ENCODE data around the gene ABCC1.
"Not testable (repeated sequence)": the region's sequence is repeated elsewhere in the genome, so short reads cannot be mapped to it uniquely, and the experiment has no call there.

Gene ABCC1

DNA sequence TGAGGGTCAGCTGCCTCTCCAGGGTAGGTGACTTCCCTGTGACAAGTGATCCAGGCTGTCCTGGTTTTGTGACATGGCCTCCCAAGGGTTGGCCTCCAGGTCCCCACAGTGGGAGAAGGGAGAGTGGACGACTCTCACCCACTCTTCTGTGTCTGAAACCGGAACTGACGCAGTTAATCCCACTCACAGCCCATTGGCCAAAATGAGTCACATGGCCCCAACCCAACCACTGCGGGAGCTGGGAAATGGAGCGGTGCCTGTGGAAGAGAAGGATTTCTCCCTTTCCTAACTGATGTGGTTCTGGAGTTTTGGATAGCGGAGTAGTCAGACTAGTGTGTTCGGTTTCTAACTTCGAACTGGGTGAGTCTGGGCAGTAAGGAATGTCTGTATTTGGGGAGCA is 194.5 kb downstream of the ABCC1 start:
- no peak for DNase-seq

DNA sequence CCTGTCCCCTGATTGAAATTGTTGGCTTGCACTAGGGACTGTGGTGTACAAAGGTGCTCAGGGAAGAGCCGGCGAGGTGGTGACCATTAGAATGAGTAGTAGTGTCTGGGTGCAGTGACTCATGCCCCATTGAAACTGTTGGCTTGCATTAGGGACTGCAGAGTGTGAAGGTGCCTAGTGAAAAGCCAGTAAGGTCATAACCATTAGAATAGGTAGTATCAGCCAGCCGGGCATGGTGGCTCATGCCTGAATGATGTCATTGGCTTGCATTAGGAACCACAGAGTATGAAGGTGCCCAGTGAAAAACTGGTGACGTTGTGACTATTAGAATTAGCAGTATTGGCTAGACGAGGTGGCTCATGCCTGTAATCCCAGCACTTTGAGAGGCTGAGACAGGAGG is 195.0 kb downstream of the ABCC1 start:
- no peak for DNase-seq

DNA sequence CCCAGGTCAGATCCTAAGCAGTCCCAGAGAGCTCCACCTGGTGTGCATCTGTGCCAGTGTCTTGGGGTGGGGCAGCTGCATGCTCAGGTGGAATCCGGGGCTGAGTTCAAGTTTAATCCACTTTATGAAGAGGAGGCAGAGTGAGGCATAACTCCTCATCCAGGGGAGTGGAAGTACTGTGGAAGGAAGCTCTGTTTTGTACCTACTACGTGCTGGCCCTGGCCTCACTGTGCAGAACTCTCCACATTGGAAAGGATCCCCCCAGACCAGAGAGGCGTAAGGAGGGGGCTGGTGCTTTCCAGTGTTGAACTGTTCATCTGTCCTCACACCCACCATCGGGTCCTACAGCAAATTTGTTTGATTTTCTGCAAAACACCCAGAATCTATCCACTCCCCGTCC is 195.9 kb downstream of the ABCC1 start:
- DNase-seq: no peak

DNA sequence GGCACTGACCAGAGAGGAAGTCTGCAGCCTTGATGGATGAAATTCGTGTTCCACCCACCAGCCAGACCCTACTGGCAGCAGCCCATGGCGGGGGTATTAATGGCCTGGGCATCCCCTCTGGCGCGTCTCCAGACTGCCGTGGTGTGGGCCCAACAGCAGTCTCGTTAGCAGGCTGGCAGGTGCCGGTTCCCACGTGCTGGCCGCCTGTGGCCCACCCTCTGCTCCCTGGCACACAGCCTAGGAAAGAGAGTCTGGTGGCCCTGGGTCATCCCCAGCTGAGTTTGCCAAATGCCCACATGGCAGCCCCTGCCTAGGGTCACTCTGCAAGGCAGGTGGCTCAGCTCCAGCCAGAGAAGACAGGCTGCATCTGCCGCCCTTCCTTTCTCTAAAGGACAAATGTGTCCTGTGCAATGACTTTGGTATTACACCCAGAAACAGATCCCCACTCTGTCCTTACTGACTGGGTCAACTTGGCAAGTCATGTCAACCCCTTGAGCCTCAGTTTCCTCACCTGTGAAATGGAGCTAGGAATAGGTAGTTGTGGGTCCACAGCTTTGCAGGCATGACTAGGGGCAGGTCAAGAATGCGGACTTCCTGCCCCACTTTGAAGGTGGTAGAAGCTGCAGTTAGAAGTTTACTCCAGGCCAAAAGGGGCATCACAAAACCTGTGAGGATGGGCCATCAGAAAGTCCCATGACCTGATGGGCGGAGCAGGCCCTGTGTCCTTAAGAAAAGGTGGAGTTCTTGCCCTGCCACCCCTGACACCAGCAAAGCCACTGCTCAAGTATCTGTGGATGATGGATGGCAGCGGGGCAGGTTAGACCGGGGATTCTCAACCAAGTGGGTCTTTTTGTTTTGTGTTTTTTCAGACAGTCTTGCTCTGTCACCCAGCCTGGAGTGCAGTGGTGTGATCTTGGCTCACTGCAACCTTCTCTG is 197.2 kb downstream of the ABCC1 start:
- DNase-seq: no peak

DNA sequence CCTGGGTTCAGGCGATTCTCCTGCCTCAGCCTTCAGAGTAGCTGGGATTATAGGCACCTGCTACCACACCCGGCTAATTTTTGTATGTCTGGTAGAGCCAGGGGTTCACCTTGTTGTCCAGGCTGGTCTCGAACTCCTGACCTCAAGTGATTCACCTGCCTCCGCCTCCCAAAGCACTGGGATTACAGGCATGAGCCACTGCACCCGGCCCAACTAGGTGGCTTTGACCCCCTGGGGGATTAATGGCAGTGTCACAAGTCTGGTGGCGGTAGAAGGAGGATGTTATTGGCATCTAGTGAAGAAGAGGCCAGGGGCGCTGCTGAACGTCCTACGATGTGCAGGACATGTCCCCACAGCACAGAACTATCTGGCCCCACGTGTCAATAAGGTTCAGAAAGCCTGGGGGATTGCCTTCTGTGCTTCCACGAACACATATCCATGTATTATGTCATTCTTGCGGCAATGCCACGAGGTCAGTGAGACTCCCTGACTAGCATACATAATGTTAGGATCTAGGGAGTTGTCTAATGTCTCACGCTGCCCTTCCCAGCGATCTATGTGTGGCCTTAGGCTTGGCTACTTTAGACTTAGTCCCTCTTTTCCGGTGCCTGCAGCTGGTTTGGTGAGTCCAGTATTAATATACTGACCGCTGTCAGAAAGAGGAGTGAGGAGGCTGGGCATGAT is 198.0 kb downstream of the ABCC1 start:
- DNase-seq: no peak

DNA sequence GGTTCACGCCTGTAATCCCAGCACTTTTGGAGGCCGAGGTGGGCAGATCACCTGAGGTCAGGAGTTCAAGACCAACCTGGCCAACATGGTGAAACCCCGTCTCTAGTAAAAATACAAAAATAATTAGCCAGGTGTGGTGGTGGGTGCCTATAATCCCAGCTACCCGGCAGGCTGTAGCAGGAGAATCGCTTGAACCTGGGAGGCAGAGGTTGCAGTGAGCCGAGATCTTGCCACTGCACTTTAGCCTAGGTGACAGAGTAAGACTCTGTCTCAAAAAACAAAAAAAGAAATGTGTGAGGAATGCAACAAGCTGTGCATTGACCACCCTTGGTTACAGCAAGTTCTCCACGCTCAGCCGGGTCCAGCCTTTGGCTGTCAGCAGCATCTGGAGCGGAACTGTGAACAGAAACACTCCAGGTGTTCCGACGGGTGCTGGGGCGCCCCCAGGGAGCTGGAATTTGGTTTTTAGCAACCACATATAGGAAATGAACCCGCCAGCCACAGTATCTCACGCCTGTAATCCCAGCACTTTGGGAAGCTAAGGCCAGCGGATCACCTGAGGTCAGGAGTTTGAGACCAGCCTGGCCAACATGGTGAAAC is 198.7 kb downstream of the ABCC1 start:
- not testable (repeated sequence) for DNase-seq

DNA sequence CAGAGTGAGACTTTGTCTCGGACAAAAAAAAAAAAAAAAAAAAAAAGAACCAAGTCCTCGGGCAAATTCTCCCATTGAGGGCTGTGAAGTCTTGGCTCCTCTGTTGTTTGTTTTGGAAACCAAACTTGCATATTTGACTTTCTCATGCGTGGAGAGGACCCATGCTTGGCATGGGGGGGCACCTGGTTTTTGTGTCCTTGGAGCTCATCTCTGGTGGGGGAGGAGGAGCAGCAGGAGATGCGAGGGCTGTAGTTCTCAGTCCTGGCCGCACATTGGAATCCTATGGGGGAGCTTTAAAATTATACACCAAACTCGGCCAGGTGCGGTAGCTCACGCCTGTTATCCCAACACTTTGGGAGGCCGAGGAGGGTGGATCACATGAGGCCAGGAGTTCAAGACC is 199.3 kb downstream of the ABCC1 start:
- DNase-seq: no peak

DNA sequence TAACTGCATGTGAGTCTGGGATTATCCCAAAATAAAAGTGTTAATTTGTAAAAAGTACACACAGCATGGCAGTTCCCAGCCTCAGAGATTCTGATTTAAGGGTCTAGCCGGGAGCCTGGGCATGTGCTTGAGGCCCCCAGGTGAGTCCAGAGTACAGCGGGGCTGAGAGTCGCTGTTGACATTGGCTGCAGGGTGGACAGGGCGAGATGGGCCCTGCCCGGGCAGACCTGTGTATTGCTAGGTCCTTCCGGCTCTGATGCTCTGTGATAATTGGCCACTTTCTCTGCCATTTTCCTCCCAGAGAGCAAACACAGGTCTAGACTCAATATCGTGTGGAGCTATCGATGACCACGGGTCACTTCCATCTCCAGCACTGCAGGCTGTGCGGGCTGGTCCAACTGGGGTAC is 200.3 kb downstream of the ABCC1 start:
- no peak for DNase-seq

DNA sequence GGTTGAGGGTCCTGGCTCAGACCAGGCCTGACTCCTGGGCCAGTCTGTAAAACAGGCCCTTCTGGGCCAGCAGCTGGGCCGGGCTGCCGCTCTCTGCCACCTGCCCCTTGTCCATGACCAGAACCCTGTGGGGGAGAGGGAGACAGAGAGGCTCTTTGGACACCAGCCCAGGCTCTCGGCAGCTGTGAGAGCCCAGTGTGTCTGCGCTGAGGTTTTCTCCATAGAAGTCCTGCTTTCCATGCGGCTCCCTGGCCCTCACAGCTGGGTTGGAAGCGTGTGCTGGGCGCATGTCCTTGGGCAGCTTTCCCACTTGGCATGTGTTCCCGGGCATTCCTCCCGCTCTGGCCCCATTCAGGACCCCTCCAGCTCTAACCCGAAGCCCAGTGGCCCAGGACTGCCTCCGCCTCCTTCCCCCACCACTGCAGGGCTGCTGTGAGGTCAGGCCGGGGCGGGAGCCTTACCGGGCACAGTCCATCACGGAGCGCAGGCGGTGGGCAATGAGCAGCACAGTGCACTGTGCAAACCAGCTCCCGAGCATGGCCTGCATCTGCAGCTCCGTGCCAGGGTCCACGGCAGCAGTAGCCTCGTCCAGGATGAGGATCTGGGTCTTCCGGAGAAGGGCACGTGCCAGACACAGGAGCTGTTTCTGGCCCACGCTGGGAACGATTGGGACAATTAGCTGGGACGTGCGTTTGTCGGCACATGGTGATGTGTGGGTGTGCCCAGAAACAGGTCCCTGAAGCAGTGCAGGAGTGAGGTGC is 200.9 kb downstream of the ABCC1 start:
- no peak for DNase-seq

DNA sequence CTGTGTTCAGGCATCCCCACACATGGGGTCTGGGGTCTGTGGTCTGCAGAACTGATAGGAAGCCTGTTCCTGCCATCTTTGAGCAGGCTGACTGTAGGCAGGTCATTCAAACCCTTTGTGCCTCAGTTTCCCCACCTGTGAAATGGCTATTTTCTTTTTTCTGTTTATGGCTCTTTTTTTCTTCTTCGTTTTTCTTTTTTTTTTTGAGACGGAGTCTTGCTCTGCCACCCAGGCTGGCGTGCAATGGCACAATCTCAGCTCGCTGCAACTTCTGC is 201.4 kb downstream of the ABCC1 start:
- no peak for DNase-seq

DNA sequence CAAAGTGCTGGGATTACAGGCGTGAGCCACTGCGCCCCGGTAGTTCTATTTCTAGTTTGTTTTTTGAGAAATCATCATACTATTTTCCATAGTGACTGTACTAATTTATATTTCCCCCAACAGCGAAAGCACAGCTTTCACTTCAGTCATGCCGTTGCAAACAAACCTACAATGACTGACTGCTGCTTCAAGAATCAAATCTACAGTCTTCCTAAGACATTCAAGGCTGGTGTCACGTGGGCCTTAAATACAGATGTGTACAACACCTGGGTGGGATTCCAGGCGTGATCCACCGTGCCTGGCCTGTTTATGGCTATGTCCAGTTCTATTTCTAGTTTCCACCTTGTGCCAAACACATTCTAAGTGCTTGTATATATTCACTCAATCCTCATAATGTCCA is 201.9 kb downstream of the ABCC1 start:
- DNase-seq: no peak

DNA sequence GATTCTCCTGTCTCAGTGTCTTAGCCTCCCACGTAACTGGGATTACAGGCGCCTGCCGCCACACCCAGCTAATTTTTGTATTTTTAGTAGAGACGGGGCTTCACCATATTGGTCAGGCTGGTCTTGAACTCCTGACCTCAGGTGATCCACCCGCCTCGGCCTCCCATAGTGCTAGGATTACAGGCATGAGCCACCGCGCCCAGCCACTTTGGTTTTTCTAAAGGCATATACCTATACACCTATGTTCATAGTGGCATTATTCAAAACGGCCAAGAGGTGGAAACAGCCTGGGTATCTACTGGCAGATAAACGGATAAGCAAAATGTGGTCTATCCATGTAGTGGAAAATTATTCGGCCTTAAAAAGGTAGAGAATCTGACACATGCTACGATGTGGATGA is 203.6 kb downstream of the ABCC1 start:
- not testable (repeated sequence) for DNase-seq

DNA sequence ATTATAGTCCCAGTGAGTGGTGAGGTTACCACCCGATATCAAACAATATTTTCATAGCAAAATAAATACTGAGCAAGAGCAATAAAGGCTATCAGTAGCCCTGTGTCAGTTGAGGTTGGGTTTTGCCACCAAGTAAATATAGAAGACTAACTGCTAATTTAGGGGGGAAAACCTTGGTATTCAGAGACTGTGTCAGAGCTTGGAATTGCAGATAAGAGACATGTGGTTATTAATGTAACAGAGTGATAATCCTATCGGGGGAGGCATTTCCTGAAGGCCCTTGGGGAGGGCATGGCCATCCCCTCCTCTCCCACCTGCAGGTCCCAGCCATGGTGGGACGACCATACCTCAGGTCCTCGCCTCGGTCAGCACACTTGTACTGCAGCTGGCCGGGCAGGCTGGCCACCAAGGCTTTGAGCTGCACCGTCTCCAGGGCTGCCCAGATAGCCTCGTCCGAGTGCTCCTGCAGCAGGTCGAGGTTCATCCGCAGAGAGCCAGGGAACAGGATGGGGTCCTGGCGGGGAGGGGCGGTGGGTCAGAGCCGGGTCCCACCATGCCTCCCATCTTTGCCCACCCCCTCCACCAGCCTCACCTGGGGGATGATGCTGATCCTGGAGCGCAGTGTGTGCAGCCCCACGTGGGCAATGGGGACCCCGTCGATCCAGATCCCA is 205.0 kb downstream of the ABCC1 start:
- no peak for DNase-seq

DNA sequence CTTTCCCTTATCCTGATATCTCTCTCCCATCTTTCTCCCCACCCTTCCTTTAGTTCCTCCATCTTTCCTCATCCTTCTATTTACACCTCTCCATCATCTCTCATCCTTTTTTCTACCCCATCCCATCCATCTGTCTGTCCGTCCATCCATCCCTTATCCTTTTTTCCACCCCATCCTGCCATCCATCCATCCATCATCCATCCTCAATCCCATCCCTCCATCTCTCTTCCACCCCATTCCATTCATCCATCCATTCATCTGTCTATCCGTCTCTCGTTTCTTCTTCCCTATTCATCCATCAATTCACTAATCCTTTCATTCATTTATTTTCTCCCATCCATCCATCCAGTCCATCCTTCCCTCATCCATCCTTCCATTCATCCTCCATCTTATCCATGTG is 205.8 kb downstream of the ABCC1 start:
- no peak for DNase-seq

DNA sequence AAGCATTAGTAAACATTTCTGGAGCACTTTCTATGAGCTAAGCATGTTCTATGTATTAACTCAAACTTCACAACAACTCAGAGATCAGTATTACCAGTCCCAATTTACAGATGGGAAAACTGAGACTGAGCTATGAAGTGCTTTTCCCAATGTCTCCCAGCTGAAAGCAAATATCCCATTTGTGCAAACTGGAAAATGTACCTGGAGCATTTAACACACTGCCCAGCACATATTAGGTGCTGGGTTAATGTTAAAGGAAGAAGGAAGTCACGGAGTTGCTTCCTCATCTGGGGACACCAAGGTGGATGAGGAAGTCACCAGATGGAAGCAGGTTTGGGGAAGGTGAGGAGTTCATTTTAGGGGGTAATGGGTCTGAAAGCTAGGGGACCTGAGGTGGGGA is 207.8 kb downstream of the ABCC1 start:
- no peak for DNase-seq

DNA sequence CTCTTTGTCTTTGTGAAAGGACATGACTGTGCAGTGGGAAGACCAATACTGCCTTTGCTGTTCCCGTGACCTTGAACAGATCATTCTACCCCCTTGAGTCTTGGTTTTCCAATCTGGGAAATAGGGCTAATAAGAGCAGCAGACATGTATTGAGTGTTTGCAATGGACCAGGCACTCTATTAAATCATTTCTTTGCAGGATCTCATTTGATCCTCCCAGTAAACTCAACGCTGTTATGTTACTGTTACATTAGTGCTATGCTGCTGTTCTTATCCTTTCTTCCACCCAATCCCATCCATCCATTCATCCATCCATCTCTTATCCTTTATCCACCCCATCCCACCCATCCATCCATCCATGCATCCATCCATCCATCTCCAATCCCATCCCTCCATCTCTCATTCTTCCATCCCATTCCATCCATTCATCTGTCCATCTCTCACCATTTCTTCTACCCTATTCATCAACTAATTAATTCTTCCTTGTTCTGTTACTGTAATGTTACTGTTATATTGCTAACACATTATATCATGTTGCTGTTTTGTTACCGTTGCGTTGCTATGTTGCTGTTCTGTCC is 208.8 kb downstream of the ABCC1 start:
- DNase-seq: no peak

DNA sequence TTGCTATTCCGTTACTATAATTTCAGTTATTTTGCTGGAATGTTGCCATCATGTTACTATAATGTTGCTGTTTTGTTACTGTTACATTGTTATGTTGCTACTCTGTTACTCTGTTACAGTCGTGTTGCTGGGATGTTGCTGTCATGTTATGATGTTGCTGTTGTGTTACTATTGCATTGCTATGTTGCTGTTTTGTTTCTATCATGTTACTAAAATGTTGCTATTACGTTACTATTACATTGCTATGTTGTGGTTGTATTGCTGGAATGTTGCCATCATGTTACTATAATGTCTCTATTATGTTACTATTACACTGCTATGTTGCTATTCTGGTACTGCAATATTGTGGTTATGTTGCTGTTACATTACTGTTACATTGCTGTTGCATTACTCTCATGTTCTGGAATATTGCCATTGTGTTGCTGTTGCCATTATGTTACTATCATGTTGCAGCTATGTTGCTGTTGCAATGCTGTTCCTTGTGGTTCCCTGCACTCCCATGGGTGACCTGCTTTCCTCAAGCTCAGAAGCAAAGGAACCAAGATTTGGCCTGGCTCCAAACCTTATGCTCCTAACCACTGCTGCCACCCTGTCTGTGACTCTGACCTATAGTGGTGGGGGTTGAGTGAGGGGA is 209.4 kb downstream of the ABCC1 start:
- DNase-seq: no peak

DNA sequence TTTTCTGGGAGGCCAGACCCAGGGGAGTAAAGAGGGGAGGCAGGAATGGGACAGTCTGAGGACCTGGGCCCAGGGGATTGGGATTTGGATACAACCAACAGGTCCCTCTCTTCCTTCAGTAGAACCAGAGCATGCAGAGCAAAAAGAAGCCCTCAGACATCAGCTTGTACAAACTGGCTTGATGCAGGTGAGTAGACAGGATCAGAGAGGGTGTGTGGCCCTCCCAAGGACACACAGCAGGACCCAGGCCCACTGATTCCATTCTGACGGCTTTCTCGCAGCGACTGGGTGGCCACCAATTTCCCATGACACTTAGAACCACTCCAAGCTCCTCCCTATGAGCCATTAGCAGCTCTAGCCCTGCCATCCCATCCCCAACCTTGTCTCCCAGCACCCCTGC is 210.2 kb downstream of the ABCC1 start:
- no peak for DNase-seq

DNA sequence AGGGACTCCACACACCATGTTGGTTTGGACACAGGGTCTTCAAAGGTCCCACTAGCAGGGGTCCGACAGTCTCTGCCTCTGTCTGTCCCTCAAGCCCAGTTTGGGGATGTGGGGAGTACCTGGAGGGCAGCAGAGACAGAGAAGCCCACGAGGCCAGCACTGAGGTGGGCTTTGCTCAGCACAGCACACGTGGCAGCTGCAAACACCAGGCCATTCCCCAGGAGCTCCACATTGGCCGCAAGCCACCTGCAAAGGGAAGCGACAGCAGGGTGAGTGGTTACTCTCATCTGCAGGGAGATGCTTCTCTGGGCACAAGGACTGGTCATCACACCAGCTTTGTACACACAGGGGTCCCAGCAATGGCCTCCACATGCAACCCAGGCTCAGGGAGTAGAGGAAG is 211.9 kb downstream of the ABCC1 start:
- DNase-seq: no peak

DNA sequence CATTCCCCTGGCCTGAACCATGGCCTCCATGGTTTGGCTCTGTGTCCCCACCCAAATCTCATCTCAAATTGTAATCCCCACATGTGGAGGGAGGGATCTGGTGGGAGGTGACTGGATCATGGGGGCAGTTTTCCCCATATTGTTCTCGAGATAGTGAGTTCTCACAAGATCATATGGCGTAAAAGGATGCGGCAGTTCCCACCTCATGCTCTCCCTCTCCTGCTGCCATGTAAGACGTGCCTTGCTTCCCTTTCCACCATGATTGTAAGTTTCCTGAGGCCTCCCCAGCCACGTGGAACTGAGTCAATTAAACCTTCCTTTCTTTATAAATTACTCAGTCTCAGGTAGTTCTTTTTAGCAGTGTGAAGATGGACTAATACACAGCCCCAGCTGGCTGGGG is 212.4 kb downstream of the ABCC1 start:
- DNase-seq: not testable (repeated sequence)

DNA sequence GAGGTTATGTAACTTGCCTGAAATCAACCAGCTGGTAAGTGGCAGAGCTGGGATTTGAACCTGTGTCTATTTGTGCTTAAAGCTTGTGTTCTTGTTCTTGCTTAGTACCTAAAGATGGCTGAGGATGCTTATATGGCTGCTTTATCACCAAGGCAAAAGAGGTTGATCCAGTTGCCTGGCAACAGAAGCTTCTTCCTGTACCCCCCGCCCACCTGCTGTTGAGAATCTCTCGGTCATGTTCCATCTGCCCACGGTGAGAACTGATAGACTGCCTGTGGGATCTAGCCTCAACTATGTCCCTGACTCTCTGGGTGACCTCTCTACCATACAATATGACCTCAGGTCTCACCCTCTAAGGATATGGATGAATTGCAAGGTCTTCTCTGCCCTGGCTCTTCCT is 213.2 kb downstream of the ABCC1 start:
- DNase-seq: no peak

DNA sequence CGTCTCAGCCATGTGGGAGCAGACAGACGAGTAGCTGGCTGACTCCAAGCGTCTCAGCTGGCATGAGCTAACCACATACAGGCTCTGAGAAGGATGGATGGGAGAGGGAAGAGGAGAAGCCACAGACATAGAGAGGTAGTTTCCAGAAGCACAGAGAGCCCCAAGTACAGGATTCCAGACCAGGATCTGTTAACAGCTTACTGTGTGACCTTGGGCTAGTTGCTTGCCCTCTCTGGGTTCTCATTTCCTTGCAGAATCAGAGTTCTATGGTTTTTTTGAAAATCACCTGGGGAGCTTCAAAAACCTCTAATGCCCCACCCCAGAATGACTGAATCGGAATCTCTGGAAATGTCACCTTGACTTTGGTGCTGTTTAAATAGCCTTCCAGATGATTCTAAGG is 213.7 kb downstream of the ABCC1 start:
- no peak for DNase-seq

Data from NCI-H2227 treated with DMSO at 0.1 percent for 48 hours (cell line).